Measurements from ENCODE around the gene MITF. TPM values are rescaled to one million over a fixed set of nuclear protein-coding genes. Genes with fewer than 3 reads are reported as not detected.

MITF gene
- total RNA-seq, 4 donors from 2014 or later: 13.7 to 39.0 (median 27.4) TPM

DNA sequence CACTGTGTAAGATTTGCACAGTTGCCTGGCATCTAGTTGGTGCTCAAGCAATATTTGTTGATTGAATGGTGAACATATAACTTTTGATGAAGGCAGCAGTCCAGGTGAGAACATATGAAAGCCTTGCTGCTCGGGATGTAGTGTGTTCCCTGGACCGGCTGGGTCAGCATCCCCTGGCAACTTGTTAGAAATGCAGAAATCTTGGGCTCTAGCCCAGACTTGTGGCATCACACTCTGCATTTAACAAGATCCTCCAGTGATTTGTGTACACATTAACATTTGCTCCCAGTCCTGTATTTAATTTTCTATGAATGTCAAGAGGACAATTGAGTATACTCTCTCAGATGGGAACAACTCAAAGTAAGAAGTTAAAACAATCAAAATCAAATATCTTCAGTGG is 191.3 kb downstream of the MITF start:
- TF ChIP-seq, protein P1, sequence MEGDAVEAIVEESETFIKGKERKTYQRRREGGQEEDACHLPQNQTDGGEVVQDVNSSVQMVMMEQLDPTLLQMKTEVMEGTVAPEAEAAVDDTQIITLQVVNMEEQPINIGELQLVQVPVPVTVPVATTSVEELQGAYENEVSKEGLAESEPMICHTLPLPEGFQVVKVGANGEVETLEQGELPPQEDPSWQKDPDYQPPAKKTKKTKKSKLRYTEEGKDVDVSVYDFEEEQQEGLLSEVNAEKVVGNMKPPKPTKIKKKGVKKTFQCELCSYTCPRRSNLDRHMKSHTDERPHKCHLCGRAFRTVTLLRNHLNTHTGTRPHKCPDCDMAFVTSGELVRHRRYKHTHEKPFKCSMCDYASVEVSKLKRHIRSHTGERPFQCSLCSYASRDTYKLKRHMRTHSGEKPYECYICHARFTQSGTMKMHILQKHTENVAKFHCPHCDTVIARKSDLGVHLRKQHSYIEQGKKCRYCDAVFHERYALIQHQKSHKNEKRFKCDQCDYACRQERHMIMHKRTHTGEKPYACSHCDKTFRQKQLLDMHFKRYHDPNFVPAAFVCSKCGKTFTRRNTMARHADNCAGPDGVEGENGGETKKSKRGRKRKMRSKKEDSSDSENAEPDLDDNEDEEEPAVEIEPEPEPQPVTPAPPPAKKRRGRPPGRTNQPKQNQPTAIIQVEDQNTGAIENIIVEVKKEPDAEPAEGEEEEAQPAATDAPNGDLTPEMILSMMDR (IDR thresholded peaks at IDR 0.05): no peak
- ATAC-seq (ENCODE audit: low FRiP score) (no peak), DNase-seq (ENCODE audit: low spot score) (no peak)

DNA sequence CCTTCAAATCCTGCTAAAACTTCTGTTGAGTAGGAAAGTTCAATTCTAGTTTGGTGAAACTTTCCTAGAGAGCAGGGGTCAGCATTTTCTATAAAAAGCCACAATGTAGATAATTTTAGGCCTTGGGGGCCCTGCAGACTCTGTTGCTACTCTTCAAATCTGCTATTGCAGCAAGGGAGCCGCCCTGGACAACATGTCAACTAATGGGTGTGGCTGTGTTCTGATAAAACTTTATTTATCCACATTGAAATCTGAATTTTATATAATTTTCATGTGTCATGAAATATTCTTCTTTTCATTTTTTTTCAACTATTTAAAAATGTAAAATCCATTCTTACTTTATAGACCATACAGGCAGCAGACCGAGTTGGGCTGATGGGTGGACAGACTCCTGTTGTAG is 192.8 kb downstream of the MITF start:
- ATAC-seq (ENCODE audit: low FRiP score) (no peak), DNase-seq (ENCODE audit: low spot score) (no peak)
- TF ChIP-seq, protein P1 (IDR thresholded peaks at IDR 0.05): no peak

DNA sequence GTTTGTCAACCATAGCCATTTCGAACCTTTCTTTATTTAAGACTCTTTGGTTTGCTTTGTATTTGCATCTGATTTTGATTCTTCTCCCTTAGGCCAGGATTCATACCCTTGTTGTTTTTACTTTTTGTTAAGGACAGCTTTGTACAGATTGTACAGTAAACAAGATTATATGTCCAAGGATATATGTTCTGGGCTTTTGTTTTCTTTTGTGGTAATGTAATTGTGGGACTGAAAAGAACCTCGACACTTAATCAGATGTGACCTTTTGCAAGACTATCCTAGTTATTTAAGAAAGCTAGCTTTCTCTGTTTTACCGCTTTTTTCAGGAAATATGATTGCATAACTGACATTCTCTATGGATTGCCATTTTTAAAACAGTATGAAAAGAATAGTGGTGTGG is 193.2 kb downstream of the MITF start:
- no peak for ATAC-seq (ENCODE audit: low FRiP score)
- DNase-seq (ENCODE audit: low spot score): no peak
- TF ChIP-seq, protein P1 (IDR thresholded peaks at IDR 0.05): no peak

DNA sequence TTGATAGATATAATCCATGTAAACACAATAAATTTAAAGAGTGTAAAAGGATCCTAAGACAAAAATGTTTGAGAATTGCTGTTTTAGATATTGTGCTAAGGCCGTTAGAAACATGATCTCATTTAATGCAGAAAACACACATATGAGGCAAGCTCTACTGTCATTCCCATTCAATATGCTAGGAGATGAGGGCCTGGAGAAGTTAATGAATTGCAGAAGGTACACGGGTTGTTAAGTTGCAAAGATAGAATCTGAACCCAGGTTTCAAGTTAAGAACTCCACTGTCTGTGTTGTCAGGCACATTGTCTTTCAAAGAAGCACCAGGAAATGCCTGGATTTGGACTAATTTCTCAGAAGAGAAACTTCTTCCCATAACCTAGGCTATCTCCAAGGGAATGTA is 195.1 kb downstream of the MITF start:
- TF ChIP-seq, protein P1 (IDR thresholded peaks at IDR 0.05): no peak
- no peak for ATAC-seq (ENCODE audit: low FRiP score)
- no peak for DNase-seq (ENCODE audit: low spot score)

DNA sequence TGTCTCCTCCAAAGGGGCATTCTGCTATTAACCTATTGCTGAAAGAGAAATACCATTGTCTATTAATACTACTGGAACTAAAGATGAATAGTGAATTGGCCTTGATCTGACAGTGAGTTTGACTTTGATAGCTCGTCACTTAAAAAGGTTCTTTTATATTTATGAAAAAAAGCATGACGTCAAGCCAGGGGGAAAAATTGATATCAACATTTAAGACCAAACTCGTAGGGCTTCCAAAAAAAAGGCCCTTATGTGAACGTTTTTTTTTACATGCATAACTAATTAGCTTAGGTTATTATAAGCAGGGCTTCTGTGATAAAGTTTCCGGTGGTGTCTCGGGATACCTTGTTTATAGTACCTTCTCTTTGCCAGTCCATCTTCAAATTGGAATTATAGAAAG is 197.0 kb downstream of the MITF start:
- ATAC-seq (ENCODE audit: low FRiP score) (no peak), DNase-seq (ENCODE audit: low spot score) (no peak)
- TF ChIP-seq, protein P1 (IDR thresholded peaks at IDR 0.05): no peak

DNA sequence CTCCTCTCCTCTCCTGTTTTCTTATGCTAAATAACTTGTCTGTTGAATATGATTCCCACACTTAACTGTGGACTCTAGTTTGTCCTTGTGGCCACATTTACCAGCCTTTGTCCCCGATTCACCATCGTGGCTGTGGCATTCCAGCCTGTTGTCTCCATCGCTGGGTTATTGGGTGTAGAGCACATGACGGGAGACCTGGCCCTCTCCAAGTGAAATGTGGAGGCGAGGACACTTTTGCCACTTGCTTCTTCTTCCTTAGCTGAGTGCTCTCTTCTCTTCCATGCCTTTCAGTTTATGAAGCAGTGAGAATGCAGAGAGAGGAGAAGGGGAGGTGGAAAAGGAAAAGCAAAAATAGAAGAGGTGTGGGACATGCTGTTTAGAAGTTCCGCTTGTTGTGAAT is 198.8 kb downstream of the MITF start:
- DNase-seq (ENCODE audit: low spot score): no peak
- no peak for ATAC-seq (ENCODE audit: low FRiP score)
- TF ChIP-seq, protein P1 (IDR thresholded peaks at IDR 0.05): no peak

DNA sequence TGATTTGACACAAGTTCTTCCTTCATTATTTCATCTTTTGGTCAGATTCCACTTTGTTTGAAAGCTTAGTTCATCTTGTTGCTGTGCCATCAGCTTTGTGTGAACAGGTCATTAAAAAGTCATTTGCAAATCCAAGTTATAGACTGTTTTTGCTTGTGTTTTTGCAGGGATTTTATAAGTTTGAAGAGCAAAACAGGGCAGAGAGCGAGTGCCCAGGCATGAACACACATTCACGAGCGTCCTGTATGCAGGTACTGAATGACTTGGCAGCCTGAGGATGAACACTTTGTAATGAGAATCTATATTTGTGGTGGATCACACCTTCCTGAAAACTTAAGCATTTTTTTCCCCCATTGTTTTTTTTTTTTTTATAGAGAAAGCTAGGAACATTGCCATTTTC is 199.7 kb downstream of the MITF start:
- TF ChIP-seq, protein P1 (IDR thresholded peaks at IDR 0.05): no peak
- no peak for ATAC-seq (ENCODE audit: low FRiP score)

More for the DNA sequence above, 199.7 kb downstream of the MITF start:
- DNase-seq (ENCODE audit: low spot score): no peak

Measured in omental fat pad (tissue), 4 donors.